Astrocyte of the cerebellum (primary cell): Measurements from ENCODE around the gene STAT4.

Source experiments
- DNase-seq: peaks from one replicate; pipeline ENCODE4 v3.0.0-alpha.2; 2011; ENCODE audit warnings: low read depth
- H3K4me3 ChIP-seq: 2 replicates; pipeline ENCODE4 v1.5.1; 2011; ENCODE audit warnings: mild to moderate bottlenecking, low read depth, low read length, moderate library complexity
- CTCF ChIP-seq: IDR thresholded peaks from 2 replicates; pipeline ENCODE4 v1.5.1; 2012; ENCODE audit warnings: low read length, low read depth, moderate library complexity, mild to moderate bottlenecking; ENCODE audit errors: missing control alignments
- in situ Hi-C: cut with HindIII; loops from 2 replicates; pipeline ENCODE4 v1.10.0; 2017; ENCODE audit warnings: low sequenced_read_pairs

The STAT4 gene

GRCh38 chr2:190987938-190988337 is 162.9 kb downstream of the STAT4 start:
- H3K4me3 ChIP-seq, result no peak overlapping the region
- no peak for DNase-seq
- in situ Hi-C loops, result no loop called here
- no peak for TF ChIP-seq CTCF

GRCh38 chr2:190987116-190987515 is 163.7 kb downstream of the STAT4 start:
- TF ChIP-seq CTCF, result no peak
- no peak for DNase-seq
- in situ Hi-C loops, result no loop called here
- no peak overlapping the region for H3K4me3 ChIP-seq

GRCh38 chr2:190986221-190986953 is 164.4 kb downstream of the STAT4 start:
- in situ Hi-C loops, result no loop called here
- no peak for TF ChIP-seq CTCF
- DNase-seq, result no peak
- H3K4me3 ChIP-seq, result no peak overlapping the region

GRCh38 chr2:190984595-190984994 is 166.2 kb downstream of the STAT4 start:
- peak; percentile 74 for DNase-seq
- no peak overlapping the region for H3K4me3 ChIP-seq
- TF ChIP-seq CTCF, result no peak
- in situ Hi-C loops, result no loop called here

- no peak for DNase-seq
- TF ChIP-seq CTCF, result no peak
- H3K4me3 ChIP-seq, result no peak overlapping the region
- in situ Hi-C loops, result no loop called here
Observed at GRCh38 chr2:190982262-190983034, 168.3 kb downstream of the STAT4 start.

- TF ChIP-seq CTCF, result no peak
- DNase-seq, result no peak
- in situ Hi-C loops, result no loop called here
- no peak overlapping the region for H3K4me3 ChIP-seq
Observed at GRCh38 chr2:190981733-190982132, 169.1 kb downstream of the STAT4 start.
